ENCODE data around the gene TAF1A.

The TAF1A gene

GRCh38 chr1:222529916-222530315 is 59.8 kb downstream of the TAF1A start:
- DNase-seq: no peak

- DNase-seq: no peak
Measured at GRCh38 chr1:222529181-222529580, 60.6 kb downstream of the TAF1A start.

- no peak for DNase-seq
Measured at GRCh38 chr1:222525951-222526350, 63.8 kb downstream of the TAF1A start.

DNA sequence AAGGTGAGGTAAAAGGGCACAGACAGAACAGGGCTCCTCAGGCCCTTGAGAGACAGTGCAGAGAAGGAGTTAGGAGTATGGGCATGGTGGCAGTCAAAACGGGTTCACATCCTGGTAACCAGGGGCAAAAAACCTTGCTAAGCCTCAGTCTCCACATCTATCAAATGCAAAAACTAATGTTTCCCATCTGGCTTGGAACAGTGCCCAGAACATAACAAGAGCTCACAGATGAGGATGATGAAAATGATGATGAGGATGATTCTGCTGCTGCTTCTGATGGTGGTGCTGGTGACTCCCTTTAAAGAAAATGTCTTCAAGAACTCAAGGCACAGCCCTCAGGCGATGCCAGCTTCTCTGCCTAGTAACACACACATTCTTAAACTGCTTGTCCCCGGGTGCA is 65.9 kb downstream of the TAF1A start:
- peak; percentile 43 for DNase-seq

GRCh38 chr1:222522105-222522915 is 67.4 kb downstream of the TAF1A start:
- DNase-seq: no peak

- DNase-seq: no peak
Measured at GRCh38 chr1:222521299-222522104, 68.2 kb downstream of the TAF1A start.
